ENCODE results near the gene SERPINI1.
"Not testable (repeated sequence)": the region's sequence is repeated elsewhere in the genome, so short reads cannot be mapped to it uniquely, and the experiment has no call there.

SERPINI1 gene

DNA sequence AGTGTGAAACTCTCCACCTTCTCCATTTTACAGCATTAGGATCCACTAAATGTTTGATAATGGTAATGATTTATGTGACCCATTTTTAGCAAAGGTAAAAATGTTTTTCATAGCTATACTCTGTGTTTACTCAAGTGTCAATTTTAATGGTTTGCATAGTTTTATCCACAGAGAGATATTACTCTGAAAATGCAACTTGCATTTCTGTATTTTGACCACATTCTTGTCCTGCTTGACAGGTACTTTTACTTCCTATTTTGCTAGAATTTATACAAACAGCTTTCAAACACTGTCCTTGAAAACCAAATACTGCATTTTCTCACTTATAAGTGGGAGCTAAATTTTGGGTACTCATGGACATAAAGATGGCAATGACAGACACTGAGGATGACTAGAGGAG, 62.9 kb downstream of the SERPINI1 start:
- no peak for DNase-seq

DNA sequence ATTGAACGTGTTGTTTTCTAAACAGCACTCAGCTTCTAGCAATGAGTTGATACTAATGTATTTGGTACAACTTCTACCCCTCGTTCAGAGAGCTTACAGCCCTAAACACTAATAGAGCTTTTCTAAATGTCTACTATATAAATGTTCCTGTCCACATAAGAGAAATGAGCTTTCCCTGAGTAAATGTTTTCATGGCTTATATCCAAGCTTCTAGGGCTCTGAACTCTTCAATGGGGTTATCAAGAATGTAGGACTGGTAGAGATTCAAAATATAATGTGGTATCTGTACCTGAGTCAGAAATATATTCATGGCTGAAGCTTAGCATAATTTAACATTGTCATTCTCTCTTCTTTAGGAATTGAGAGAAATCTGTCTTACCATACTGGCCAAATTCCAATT, 73.4 kb downstream of the SERPINI1 start:
- DNase-seq: no peak

- no peak for DNase-seq
These were observed 74.7 kb downstream of the SERPINI1 start for GRCh38 chr3:167810236-167810635.

GRCh38 chr3:167811031-167811430, 75.5 kb downstream of the SERPINI1 start:
- no peak for DNase-seq

- no peak for DNase-seq
These were observed 77.9 kb downstream of the SERPINI1 start for GRCh38 chr3:167813169-167814123.

DNA sequence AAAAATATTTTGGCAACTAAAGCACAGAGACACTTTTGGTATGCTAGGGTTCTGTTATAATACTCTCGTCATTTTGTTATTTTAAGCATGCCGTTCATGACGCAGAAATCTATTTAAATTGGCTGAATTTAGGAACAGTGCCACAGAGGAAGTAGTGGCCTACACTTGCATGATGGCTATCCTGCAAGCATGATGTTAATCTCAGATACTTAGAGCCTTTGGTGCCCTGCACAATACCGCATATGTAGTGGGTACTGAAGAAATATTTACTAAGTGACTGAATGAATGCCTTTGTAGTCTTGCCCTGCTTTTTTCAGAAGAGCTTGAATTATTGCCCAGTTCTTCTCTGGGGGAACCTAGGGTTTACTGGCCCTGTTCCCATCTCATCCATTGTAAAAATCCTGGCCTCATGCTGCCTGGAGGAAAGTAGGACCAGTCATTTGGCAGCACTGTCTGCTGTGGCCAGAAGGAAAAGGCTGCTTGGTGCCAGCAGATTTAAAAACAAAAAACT, 79.0 kb downstream of the SERPINI1 start:
- peak; percentile 37 for DNase-seq

DNA sequence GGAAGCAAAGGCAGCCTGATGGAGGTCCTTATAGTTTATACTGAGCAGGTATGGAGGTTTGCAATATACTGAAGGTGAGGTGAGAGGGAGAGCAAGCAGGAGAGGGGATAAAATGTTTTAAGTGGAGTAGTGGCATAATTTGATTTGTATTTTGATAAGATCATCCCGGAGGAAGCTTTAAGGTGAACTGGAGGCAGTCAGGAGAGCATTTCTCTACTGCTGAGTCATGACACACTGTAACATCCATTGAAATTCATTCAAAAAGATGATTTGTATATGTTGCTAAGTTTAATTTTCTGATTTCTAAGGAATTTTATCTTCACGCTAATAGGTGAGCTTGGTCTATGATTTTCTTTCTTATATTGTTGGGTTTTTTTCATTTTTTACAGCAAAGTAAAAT, 81.4 kb downstream of the SERPINI1 start:
- no peak for DNase-seq

DNA sequence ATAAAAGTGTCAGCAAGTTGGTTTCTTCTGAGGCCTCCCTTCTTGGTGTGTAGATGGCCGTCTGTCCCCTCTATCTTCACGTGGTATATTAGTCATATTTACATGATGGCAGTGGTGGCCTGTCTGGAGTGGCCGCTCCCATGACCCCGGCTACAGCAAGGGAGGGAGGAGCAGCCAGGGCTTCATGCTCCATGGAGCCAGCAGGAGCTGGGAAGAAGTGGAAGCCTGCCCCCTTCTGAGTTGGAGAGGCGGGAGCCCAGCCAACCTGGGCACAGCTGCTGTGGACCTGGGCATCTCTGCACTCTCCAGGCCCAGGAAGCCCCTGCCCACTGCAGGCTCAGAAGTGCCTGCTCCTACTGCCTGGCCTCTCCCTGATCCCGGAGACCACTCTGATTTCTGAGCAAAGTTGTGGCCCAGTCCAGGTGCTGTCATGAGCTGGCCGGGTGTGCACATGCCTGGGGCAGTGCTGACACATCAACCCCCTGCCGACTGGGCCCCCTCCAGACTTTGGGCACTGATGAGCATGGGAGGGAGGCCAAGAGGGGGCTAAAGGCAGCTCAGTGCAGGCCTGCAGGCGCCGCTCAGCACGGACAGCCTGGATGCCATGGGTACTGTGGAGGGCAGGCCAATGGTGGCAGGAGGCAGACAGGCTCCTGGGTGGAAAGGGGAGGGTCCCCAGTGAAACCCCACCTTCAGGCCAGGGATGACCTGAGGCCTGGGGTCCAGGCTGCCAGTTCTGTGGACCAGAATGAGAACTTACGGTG, 84.8 kb downstream of the SERPINI1 start:
- DNase-seq: no peak

GRCh38 chr3:167821248-167821805, 85.8 kb downstream of the SERPINI1 start:
- DNase-seq: no peak

DNA sequence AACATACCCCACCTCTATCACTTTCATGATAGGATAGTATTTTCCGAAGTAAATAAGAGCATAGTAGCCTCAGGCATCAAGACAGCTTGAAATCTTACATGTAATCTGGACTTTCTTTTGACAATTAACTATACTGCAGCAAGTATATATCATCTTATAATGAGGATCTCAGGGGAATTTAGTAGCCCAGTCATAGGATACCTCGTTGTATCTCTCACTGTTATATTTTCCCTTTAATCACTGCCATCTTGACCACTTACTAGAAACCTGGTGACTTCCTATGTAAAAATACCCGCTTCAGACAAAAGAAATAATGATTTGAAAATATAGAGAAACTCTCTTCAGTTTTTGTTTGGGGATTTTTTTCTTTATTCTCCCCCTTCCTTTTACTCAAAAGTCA, 88.2 kb downstream of the SERPINI1 start:
- no peak for DNase-seq

GRCh38 chr3:167827588-167827987, 92.1 kb downstream of the SERPINI1 start:
- not testable (repeated sequence) for DNase-seq

DNA sequence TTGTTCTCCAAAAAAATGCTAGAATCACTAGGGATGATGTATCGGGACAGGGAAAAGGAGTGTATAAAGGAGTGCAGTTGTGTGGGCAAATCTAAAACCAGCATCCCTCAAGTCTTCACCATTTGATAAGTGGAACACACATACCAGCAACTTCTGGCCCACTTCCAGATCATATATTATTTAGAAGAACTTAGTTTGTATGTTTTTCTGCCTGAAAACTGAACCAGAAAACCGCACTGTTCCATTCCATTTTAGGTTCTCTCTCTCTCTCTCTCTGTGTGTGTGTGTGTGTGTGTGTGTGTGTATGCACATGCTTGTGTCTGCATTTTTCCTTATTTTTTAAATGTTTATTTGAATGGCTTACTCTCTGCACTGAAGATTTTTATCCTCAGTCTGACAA, 93.5 kb downstream of the SERPINI1 start:
- DNase-seq: no peak

DNA sequence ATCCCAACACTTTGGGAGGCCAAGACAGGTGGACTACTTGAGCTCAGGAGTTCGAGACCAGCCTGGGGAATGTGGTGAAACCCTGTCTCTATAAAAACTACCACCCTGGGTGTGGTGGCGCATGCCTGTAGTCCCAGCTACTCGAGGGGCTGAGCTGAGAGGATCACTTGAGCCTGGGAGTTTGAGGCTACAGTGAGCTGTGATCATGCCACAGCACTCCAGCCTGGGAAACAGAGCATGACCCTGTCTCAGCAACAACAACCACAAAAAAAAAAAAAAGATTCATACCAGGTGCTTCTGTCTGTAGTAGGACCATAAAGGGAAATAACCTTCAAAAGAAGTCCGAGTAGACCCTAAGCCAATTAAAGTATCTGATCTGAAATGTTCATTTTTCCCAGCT, 94.5 kb downstream of the SERPINI1 start:
- DNase-seq: no peak

DNA sequence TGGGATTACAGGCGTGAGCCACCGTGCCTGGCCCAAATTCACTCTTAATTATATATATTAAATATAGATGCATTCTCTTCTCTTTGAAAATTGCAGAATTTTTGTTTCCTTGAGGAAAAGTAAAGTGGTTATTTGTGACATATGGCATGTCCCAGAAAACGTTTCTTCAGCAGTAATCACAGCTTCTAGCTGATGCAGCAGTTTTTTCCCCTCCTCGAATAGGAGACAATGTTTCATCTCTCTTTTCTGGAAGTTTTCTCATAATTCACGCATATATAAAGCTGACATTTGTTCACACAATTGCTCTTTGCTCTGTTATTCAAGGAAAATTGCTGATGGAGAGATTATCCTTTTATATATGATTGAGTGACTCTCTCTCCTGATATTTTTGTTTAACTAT, 99.8 kb downstream of the SERPINI1 start:
- DNase-seq: no peak

- no peak for DNase-seq
These were observed 100.4 kb downstream of the SERPINI1 start for GRCh38 chr3:167835953-167836352.

GRCh38 chr3:167837466-167837865, 101.9 kb downstream of the SERPINI1 start:
- no peak for DNase-seq

- DNase-seq: no peak
These were observed 104.1 kb downstream of the SERPINI1 start for GRCh38 chr3:167839460-167840134.

DNA sequence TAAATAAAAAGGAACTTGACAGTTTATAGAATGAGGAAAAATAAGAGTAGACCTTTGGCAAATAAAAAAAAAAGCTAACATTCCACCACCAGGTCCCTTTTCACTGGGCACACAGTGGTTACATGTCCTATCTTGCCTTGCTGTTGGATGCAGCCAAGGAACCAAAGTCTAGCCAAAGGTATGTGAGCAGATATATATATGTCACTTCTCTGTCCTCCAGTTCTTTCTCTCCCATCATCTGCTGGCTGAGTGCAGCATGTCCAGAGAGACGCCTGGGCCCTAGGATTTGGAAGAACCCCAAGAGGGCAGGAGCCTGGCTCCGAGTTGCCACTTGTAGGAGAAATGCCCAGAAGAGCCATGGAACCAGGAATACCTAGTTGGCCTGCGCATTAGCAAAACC, 104.7 kb downstream of the SERPINI1 start:
- DNase-seq: no peak

- no peak for DNase-seq
These were observed 108.0 kb downstream of the SERPINI1 start for GRCh38 chr3:167843481-167843880.

GRCh38 chr3:167843886-167844285, 108.4 kb downstream of the SERPINI1 start:
- DNase-seq: no peak

GRCh38 chr3:167844528-167844927, 109.0 kb downstream of the SERPINI1 start:
- DNase-seq: no peak

DNA sequence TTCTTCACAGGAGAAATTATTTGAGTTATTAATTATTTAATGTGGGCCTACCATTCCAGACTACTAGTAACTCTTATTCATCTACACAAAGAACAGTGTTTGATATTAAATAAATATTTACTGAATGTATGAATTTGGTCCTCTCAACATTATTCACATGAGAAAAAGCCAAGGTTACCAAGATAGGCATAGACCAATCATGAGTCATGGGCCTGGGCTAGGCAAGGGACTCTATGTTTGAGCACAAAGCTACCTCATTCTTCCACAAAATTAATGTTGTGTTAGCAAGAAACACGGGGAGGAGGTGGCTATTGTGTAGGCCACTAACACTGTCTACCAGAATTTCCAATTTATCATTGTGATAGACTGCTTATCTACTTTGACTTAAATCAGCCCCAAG, 115.7 kb downstream of the SERPINI1 start:
- no peak for DNase-seq

GRCh38 chr3:167851749-167852148, 116.2 kb downstream of the SERPINI1 start:
- no peak for DNase-seq

All from femur (tissue), 1 donor.